GM23338 (cell line): ENCODE data around the gene PIWIL4. TPM values are rescaled to one million over a fixed set of nuclear protein-coding genes. Genes with fewer than 3 reads are reported as not detected.
A peak's percentile ranks its signal among the peaks of the same experiment; 100 is the strongest.

ENCODE experiments used
- ATAC-seq: fragments of 200-7000 bp; cut with Tn5 transposase; 3 replicates; pipeline ENCODE4 v1.9.1; 2020
- DNase-seq: peaks from one replicate; pipeline ENCODE4 v3.0.0-alpha.2; 2015; ENCODE audit warnings: low spot score
- H2AFZ ChIP-seq: fragments of 200-600 bp; sonication (generic); 2 replicates; pipeline ENCODE4 v1.8.0; 2016; ENCODE audit warnings: antibody characterized with exemption, mild to moderate bottlenecking, moderate library complexity
- H3F3A ChIP-seq: fragments of 200-600 bp; sonication (generic); replicated peaks from 2 replicates; pipeline ENCODE4 v1.8.0; 2017; ENCODE audit warnings: antibody characterized with exemption, mixed run types, low read depth
- H3K27ac ChIP-seq: fragments of 200-600 bp; sonication (generic); 2 replicates; pipeline ENCODE4 v1.6.1; 2016; ENCODE audit warnings: low read depth
- H3K27me3 ChIP-seq: fragments of 200-600 bp; sonication (generic); 2 replicates; pipeline ENCODE4 v1.8.0; 2016; ENCODE audit warnings: mild to moderate bottlenecking, mixed run types, moderate library complexity; ENCODE audit not compliant: insufficient read depth
- H3K36me3 ChIP-seq: fragments of 200-600 bp; sonication (generic); 2 replicates; pipeline ENCODE4 v1.8.0; 2016; ENCODE audit warnings: mild to moderate bottlenecking; ENCODE audit not compliant: insufficient read depth
- H3K4me1 ChIP-seq: fragments of 200-600 bp; sonication (generic); 2 replicates; pipeline ENCODE4 v1.8.0; 2016; ENCODE audit warnings: mild to moderate bottlenecking, moderate library complexity; ENCODE audit not compliant: insufficient read depth
- H3K4me2 ChIP-seq: fragments of 200-600 bp; sonication (generic); 2 replicates; pipeline ENCODE4 v1.7.1; 2017; ENCODE audit warnings: mixed run types
- H3K4me3 ChIP-seq: fragments of 200-600 bp; sonication (generic); 2 replicates; pipeline ENCODE4 v1.6.1; 2016; ENCODE audit warnings: mixed run types
- H3K79me2 ChIP-seq: fragments of 200-600 bp; sonication (generic); replicated peaks from 2 replicates; pipeline ENCODE4 v1.8.0; 2017; ENCODE audit warnings: mild to moderate bottlenecking; ENCODE audit not compliant: insufficient read depth
- H3K9me2 ChIP-seq: fragments of 200-600 bp; sonication (generic); 2 replicates; pipeline ENCODE4 v1.8.0; 2017; ENCODE audit not compliant: insufficient read depth
- H4K20me1 ChIP-seq: fragments of 200-600 bp; sonication (generic); replicated peaks from 2 replicates; pipeline ENCODE4 v1.8.0; 2017; ENCODE audit warnings: mild to moderate bottlenecking; ENCODE audit not compliant: insufficient read depth
- H3K27ac Mint-ChIP-seq: 2 replicates; pipeline ENCODE4 v1.8.0; 2020; ENCODE audit warnings: inconsistent platforms, mild to moderate bottlenecking, moderate library complexity, mixed read lengths
- H3K27me3 Mint-ChIP-seq: 3 replicates; pipeline ENCODE4 v1.8.0; 2022; ENCODE audit warnings: low read depth, mild to moderate bottlenecking, moderate library complexity, mixed read lengths, inconsistent platforms; ENCODE audit not compliant: insufficient read depth, poor library complexity
- H3K36me3 Mint-ChIP-seq: 3 replicates; pipeline ENCODE4 v1.8.0; 2021; ENCODE audit warnings: low read depth, mild to moderate bottlenecking, inconsistent platforms, moderate library complexity, mixed read lengths
- H3K4me1 Mint-ChIP-seq: 3 replicates; pipeline ENCODE4 v1.8.0; 2020; ENCODE audit warnings: mild to moderate bottlenecking, inconsistent platforms, mixed read lengths
- H3K4me3 Mint-ChIP-seq: 3 replicates; pipeline ENCODE4 v1.8.0; 2021; ENCODE audit warnings: moderate library complexity, mild to moderate bottlenecking, inconsistent platforms, mixed read lengths
- H3K9me3 Mint-ChIP-seq: 3 replicates; pipeline ENCODE4 v1.8.0; 2020; ENCODE audit warnings: moderate library complexity, mild to moderate bottlenecking, inconsistent platforms, mixed read lengths
- CTCF ChIP-seq, 2 experiments: fragments of 200-600 bp in 1 of 2; sonication (generic) in 1 of 2; conservative IDR thresholded peaks; 2 replicates each; pipeline versions ENCODE4 v1.5.1 to v1.6.1; 2016 to 2017; ENCODE audit warnings: antibody characterized with exemption in 2 of 2, low read depth in 2 of 2, mild to moderate bottlenecking in 2 of 2, moderate library complexity in 1 of 2
- EZH2 ChIP-seq: fragments of 200-600 bp; sonication (generic); IDR thresholded peaks from one replicate; pipeline ENCODE4 v1.8.0; 2017; ENCODE audit warnings: antibody characterized with exemption, mild to moderate bottlenecking, low read depth; ENCODE audit not compliant: unreplicated experiment
- EZH2phosphoT487 ChIP-seq: fragments of 200-600 bp; sonication (generic); IDR thresholded peaks from one replicate; pipeline ENCODE4 v1.8.1; 2018; ENCODE audit warnings: antibody characterized with exemption; ENCODE audit not compliant: unreplicated experiment
- POLR2AphosphoS5 ChIP-seq: IDR thresholded peaks from 2 replicates; pipeline ENCODE4 v1.6.1; 2016; ENCODE audit warnings: antibody characterized with exemption, low read depth
- STAT1 ChIP-seq: IDR thresholded peaks from one replicate; pipeline ENCODE4 v1.6.1; 2016; ENCODE audit warnings: antibody characterized with exemption; ENCODE audit not compliant: unreplicated experiment
- ZNF114 ChIP-seq: fragments of 250-450 bp; sonication (Bioruptor Pico); IDR thresholded peaks from 2 replicates; pipeline ENCODE4 v1.5.0; 2020; ENCODE audit warnings: mild to moderate bottlenecking, moderate library complexity
- ZNF331 ChIP-seq: fragments of 250-450 bp; sonication (Bioruptor Pico); IDR thresholded peaks from 2 replicates; pipeline ENCODE4 v1.5.0; 2020; ENCODE audit warnings: low read depth, mild to moderate bottlenecking, moderate library complexity
- ZNF462 ChIP-seq: fragments of 250-450 bp; sonication (Bioruptor Pico); IDR thresholded peaks from 2 replicates; pipeline ENCODE4 v1.5.0; 2020; ENCODE audit warnings: mild to moderate bottlenecking, moderate library complexity
- polyA plus RNA-seq: library from polyadenylated mRNA; unstranded; fragments of >200 nt; fragmentation: Nextera tagmentation; extraction: Ambion mirVana; gene quantifications from 2 replicates; pipeline ENCODE4 v1.2.1, GENCODE V29; 2016
- total RNA-seq: library from RNA; depleted of rRNA; stranded (reverse); fragments of >200 nt; shearing (Covaris generic); gene quantifications from 2 replicates; pipeline ENCODE4 v1.2.3, GENCODE V29; 2014
- TF ChIP-seq, protein P1 (sequence below): IDR thresholded peaks from one replicate; pipeline ENCODE4 v1.6.1; 2018; ENCODE audit warnings: antibody characterized with exemption; ENCODE audit not compliant: unreplicated experiment

Gene PIWIL4
- total and polyA plus RNA-seq, 2 experiments from 2014 or later, result 0.23 to 0.66 TPM

DNA sequence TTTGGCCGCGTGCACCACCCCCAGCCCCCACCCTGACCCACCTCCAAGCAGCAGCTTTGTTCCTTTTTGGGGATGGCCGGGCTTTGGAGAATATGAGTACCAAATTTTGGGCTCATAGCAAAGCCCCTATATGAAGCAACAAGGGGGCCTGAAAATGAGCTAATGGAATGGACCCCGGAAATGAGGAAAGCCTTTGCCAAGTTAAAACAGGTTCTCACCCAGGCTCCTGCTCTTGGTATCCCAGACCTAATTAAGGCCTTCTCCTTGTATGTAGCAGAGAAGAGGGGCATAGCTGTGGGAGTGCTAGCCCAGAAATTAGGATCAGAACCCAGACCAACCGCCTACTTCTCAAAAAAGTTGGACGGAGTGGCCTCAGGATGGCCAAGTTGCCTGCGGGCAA lies 87.0 kb downstream of the PIWIL4 start (continued):
- TF ChIP-seq EZH2phosphoT487 (no peak), ZNF114 (CRISPR knock-in tag) (no peak), CTCF (conservative IDR thresholded peaks at IDR 0.05; ENCODE audit: low read depth in 2 of 2) (no peak), EZH2 (no peak), ZNF331 (CRISPR knock-in tag) (no peak)
- TF ChIP-seq, protein P1, sequence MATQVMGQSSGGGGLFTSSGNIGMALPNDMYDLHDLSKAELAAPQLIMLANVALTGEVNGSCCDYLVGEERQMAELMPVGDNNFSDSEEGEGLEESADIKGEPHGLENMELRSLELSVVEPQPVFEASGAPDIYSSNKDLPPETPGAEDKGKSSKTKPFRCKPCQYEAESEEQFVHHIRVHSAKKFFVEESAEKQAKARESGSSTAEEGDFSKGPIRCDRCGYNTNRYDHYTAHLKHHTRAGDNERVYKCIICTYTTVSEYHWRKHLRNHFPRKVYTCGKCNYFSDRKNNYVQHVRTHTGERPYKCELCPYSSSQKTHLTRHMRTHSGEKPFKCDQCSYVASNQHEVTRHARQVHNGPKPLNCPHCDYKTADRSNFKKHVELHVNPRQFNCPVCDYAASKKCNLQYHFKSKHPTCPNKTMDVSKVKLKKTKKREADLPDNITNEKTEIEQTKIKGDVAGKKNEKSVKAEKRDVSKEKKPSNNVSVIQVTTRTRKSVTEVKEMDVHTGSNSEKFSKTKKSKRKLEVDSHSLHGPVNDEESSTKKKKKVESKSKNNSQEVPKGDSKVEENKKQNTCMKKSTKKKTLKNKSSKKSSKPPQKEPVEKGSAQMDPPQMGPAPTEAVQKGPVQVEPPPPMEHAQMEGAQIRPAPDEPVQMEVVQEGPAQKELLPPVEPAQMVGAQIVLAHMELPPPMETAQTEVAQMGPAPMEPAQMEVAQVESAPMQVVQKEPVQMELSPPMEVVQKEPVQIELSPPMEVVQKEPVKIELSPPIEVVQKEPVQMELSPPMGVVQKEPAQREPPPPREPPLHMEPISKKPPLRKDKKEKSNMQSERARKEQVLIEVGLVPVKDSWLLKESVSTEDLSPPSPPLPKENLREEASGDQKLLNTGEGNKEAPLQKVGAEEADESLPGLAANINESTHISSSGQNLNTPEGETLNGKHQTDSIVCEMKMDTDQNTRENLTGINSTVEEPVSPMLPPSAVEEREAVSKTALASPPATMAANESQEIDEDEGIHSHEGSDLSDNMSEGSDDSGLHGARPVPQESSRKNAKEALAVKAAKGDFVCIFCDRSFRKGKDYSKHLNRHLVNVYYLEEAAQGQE, result no peak

DNA sequence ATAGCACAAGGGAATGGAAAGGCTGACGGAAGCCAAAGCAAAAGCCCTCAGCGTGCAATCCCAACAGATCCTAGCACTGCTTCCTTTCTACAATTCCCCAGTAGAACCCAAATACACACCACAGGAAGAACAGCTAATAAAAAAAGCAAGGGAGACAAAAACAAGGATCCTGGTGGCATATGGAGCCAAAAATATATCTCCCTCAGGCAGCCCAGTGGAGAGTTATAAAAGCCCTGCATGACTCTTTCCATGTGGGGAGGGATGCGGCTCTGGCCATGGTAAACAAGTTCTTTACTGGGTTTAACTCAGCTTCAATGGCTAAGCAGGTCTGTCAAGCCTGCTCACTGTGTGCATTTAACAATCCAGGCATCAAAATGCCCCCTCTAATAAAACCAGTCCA lies 88.1 kb downstream of the PIWIL4 start:
- Mint-ChIP-seq H3K36me3 (peaks cover 97% of the 10 kb centered on the region), H3K27me3 (peaks cover 12% of the 10 kb centered on the region), H3K9me3 (peaks cover 8% of the 10 kb centered on the region; the same call in 2 of the 3 replicates), H3K27ac (peak overlapping the region; percentile 71; the same call in 1 of the 2 replicates), H3K4me3 (peak overlapping the region; percentile 43; the same call in 2 of the 3 replicates), H3K4me1 (peaks cover 84% of the 10 kb centered on the region)
- no peak for ATAC-seq
- H3K36me3 ChIP-seq, result peaks cover 38% of the 10 kb centered on the region; the same call in 1 of the 2 replicates
- TF ChIP-seq STAT1, result no peak
- TF ChIP-seq POLR2AphosphoS5, result 0 out of 2 replicates have a peak, but pooled peaks have one; percentile 5
- peaks cover 42% of the 10 kb centered on the region for H3K4me1 ChIP-seq
- peak overlapping the region; percentile 80 for H3K4me2 ChIP-seq
- H3K27ac ChIP-seq, result peak overlapping the region; percentile 76
- H4K20me1 ChIP-seq, result no peaks in the 10 kb centered on the region
- DNase-seq, result no peak
- peak overlapping the region; percentile 83 for H3K4me3 ChIP-seq
- H3K79me2 ChIP-seq, result peaks cover 78% of the 10 kb centered on the region
- no peaks in the 10 kb centered on the region for H3K9me2 ChIP-seq
- H2AFZ ChIP-seq, result no peak overlapping the region
- H3F3A ChIP-seq, result peaks cover 12% of the 10 kb centered on the region; the same call in 1 of the 2 replicates
- H3K27me3 ChIP-seq, result no peaks in the 10 kb centered on the region

DNA sequence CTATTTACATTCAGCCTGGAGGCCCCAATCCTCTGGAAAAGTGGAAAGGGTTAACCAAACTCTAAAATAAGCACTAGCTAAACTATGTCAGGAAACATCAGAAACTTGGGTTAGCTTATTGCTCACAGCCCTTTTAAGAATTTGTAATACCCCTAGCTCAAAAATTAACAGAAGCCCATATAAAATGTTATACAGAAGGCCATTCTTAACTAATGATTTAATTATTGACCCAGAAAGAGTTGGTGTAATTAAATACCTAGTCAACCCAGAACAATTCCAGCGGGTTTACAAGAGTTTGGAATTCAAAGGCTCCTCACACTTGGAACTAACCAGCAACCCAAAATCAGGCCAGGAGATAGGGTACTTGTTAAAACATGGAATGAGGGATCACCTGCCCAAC lies 88.8 kb downstream of the PIWIL4 start:
- Histone ChIP-seq H3K27me3 (no peaks in the 10 kb centered on the region), H3K9me2 (no peaks in the 10 kb centered on the region), H3K4me2 (peak overlapping the region; percentile 80), H2AFZ (no peak overlapping the region), H3K4me1 (peaks cover 42% of the 10 kb centered on the region), H3K27ac (peak overlapping the region; percentile 76), H3F3A (peaks cover 10% of the 10 kb centered on the region; the same call in 1 of the 2 replicates), H3K36me3 (peaks cover 38% of the 10 kb centered on the region; the same call in 1 of the 2 replicates), H3K79me2 (peaks cover 78% of the 10 kb centered on the region), H4K20me1 (no peaks in the 10 kb centered on the region), H3K4me3 (peak overlapping the region; percentile 83)
- ATAC-seq, result no peak
- H3K27me3 Mint-ChIP-seq, result peaks cover 12% of the 10 kb centered on the region
- H3K27ac Mint-ChIP-seq, result no peak overlapping the region
- H3K4me1 Mint-ChIP-seq, result peaks cover 84% of the 10 kb centered on the region
- peaks cover 8% of the 10 kb centered on the region; the same call in 2 of the 3 replicates for H3K9me3 Mint-ChIP-seq
- DNase-seq, result no peak
- peaks cover 99% of the 10 kb centered on the region for H3K36me3 Mint-ChIP-seq
- peak overlapping the region; percentile 25; the same call in 1 of the 3 replicates for H3K4me3 Mint-ChIP-seq
- TF ChIP-seq ZNF462, result no peak
- TF ChIP-seq EZH2, result no peak
